GM21528 (cell line): ENCODE results near the gene SRGAP2C.
"Not testable (repeated sequence)": the region's sequence is repeated elsewhere in the genome, so short reads cannot be mapped to it uniquely, and the experiment has no call there.

Experiments
- ATAC-seq: cut with Tn5 transposase; IDR thresholded peaks from one replicate; pipeline ENCODE4 v1.9.1; 2021; ENCODE audit warnings: mild to moderate bottlenecking, moderate library complexity; ENCODE audit not compliant: unreplicated experiment, low FRiP score

Gene SRGAP2C

DNA sequence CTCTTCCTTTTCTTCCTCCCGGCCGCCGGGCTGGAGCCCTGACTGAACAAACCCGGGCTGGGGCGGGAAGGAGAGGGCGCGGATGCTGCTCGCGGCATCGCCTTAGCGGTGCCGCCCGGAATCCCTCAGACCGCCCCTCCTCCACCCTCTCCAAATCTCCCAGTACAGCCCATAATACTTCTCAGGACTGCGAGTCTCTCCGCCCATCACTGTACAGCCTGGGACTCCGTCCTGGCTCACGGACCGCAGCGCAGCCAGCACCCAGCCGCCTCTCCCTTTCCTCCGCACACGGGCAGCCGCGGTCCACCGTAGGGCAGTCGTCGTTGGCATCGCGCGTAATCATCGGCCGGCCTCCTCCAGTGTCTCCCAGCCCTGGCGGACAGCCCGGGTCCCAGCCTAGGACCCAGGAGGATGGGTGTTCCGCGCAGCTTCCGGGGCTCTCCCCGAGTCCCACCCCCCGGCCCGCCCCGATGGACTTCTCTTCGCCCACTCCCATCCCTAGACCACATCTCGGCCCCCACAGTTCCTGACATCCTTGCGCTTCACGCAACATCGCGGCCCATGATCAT is 449 bp downstream of the SRGAP2C start:
- peak; percentile 12 for ATAC-seq

DNA sequence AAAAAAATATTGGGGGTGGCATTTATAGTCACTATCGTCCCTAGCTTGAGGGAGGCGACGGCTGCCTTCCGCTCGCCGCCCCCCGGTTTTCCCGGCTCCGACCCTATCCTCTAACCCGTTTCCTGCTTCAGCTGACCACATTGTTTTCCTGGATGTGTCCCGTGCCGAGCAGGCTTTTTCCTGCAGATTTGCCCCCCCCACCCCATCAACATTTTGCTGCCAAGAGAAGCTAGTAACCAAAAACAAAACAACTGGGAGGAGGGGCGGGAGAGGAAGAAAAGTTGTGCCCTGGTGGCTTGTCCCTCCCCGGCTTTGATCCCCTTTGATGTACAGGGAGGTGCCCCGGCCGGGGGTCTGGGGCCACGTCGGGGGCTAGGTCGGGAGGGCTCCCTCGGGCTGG is 1.4 kb downstream of the SRGAP2C start:
- not testable (repeated sequence) for ATAC-seq

DNA sequence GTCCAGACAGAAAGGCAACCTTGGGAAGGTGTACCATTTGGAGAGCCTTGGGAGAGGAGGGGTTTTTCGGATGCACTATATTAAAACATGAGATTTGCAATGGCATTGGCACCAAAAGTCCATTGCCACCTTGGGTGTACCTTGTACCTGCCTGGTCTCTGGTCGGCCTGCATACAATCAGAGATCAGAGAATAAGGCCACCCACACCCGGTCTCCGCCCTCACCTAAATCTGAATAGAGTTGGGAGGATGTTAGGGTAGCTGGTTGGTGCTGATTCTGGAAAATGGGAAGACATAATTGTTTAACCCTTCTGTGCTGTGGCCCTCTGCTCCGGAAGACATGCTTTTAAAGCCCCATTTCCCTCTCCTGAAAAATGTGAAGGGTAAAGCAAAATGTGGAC is 3.1 kb downstream of the SRGAP2C start:
- ATAC-seq = not testable (repeated sequence)

DNA sequence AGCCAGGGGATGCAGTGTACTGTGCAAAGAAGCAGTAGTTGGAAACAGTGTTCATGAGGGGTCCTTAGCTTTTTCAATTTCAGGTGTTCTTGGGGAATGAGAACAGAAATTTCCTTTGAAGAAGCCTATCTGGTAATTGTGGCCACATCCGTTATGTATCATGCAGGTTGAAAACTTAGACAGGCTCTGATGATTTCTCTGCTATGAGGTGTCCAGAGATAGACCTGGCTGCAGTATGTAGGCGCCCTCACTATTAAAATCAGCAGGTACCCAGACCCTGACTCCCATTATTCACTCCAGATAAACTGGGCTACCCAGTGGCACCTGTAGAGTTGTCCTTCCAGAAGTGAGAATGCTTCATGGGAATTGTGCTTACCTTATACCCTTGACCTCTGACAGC is 7.7 kb downstream of the SRGAP2C start:
- ATAC-seq = not testable (repeated sequence)

DNA sequence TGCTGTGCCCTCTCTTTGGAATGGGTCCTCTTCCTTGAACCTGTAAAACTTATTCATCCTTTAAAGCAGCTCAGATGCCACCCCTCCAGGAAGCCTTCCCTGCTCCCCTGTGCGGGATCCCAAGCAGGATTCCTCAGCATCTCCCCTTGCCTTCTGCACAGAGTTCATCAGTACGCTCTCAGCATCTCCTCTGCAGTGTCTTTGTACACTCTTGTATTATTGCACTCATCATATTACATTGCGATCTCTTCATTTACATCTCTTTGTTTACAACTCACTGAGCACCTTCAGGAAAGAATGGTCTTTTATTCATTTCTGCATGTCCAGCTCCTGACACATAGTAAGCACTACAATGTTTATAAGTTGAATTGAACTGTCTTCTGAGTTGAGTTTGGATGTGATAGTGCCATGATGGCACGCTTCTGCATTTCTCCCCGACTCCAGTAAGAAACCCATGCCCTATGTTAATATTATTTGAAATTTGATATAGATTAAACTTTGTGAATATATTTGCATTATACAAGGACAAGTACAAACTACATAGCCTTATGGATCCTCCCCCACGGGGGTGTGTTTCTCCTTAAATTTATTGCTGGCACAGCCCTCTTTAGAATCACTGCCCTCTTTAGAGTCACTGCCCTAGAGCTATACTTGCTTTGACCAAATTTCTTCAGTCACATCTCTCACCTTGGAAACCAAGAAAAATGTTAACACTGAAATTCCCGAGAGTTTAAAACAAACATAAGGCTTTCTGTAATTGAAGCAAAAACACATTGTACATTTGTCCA is 12.5 kb downstream of the SRGAP2C start:
- ATAC-seq = not testable (repeated sequence)

DNA sequence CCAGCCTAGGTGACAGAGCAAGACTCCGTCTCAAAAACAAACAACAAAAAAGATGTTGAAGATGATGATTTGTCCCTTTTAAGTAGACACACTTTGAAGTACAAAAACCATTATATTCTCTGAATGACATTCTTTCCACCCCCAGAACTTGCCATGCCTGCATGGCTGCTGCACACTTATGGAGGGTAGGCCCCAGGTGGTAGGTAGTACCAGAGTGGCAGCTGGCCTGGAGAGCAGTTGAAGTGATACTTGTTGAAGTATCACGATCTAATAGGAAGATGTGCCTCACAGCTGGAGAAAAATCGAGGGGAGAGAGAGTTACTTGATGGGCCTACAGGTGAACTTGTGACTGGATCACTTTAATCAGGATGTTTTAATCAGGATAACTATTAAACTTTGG is 15.0 kb downstream of the SRGAP2C start:
- not testable (repeated sequence) for ATAC-seq

DNA sequence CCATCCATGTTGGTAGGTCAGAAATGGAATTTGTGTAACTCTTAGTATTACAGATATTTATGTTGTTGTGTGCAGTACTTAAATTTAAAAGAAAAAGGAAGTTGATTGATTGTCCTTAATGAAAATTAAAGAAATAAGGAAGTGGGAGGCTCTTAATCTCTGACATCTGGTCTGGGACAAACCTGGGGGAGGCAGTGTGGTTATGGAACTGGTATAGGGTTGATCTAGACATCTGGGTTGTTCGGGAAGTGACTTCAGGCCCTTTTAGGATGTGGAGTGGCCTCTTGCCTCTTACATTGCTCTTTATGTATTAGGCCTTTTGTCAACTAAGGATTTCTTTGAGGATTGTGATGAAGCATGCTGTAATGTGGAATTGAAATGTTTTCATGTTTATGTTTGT is 15.5 kb downstream of the SRGAP2C start:
- ATAC-seq = not testable (repeated sequence)

DNA sequence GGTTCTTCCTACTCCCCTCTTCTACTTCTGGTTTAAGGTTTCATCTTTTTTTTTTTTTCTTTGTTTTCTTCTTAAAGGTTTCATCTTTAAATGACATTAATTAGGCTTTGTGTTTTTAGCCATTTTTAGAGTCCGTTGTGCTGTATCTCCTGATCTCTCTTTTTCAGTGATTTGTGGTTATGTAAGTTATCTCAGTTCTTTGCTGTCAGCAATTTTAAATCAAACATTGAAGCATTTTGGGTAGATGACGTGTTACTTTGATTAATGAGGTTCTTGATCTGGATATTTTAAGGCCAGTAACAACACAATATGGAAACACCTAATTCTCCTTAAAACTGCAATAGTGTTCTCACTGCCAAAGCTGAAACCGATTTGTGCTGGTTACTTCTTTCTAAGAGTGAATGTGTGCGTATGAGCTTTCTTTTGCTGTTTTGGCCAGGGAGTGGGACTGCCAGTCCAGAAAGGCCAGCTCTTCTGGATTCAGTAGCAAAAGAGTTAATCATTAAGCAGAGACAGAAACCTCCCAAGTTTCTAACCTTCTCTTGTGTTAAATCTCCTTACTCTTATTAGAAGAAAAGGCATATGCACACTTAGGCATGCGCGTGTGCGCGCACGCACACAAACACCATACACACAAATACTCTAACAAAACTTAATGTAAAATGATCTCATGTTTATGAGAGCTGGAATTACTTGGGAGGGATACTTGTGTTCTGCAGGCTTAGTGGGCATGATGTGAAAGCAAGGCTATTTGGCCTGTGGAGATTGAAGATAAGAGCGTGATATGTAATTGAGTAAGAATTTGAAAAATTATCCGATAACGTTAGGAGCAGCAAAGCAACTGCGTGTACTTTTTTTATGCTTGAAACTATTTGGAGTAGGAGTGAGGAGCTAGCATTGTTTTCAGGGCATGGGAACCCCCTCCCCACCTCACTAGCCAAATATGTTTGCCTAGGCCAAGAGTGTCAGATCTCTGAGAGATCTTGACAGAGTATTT is 16.5 kb downstream of the SRGAP2C start:
- not testable (repeated sequence) for ATAC-seq

DNA sequence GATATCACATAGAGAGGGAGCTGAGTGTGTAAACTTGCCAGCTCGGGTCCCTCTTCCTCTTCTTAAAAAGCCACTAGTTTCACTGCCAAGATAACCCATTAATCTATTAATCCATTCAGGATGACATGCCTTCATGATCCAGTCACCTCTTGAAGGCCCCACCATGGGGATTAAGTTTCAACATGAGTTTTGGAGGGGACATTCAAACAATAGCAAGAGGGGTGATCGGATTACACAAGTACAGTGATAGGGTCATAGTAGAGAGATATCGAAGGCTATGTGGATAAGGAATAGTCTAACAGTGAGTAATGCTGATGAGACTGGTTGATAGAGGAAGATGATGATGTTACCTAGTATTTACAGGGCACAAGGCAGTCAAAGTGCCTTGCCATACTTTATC is 18.2 kb downstream of the SRGAP2C start:
- not testable (repeated sequence) for ATAC-seq

DNA sequence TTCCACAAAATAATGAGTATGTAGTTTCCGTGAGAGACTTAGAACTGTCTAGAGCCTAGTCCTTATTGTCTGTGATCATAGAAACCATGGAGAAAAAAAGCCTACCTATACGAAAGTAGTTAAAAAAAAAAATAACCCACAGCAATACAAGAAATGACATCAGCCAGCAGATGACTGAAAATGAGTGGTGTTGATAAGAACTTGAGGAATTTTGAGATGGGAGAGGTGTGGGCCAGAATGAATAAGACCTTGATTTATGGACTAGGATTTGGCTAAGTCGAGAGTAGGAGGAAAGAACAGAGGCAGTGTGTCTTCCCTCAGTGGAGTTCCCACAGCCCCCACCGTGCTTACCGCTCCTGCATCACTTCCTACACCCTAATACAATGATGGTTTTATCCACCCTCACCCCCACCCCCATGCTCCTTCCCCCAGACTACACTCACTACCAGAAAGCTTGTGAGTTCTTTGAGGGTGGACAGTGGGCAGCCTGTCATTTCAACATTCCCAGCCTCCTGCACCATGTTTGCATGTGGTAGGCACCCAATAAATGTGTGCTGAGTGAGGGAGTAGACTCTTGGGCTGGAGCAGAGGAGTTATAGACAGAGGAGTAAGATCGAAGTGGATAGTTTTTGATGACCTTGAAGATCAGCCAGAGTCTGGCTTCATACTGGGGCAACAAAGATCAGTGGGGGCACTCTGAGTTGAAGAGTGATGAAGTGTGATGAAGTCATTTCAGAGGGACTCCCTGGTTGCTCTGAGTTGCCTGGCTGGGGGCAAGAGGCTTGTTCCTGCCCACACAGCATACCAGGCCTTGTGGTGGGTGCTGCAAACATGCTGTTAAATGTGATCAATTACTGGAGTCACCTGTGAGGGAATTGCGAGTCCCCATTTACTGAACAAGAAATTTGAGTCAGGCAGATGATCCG is 21.3 kb downstream of the SRGAP2C start:
- ATAC-seq = not testable (repeated sequence)

DNA sequence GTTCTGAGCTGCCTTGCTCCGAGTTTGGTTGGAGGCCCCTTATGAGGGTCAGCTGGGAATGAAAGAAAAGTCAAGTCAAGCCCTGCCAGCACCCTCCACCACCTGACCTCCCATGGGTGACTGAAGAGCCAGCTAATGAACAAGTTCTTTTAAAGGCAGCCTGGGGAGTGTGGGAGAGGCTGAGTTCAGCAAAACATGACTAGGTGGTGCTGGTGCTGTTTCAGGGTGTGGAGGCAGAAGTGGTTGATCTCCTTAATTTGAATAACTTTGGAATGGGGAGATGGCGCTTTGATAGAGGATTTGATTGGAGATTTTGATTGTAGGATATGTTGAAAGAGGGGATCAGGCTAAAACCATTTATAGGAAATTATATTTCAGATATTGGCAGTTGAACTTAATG is 22.6 kb downstream of the SRGAP2C start:
- not testable (repeated sequence) for ATAC-seq

DNA sequence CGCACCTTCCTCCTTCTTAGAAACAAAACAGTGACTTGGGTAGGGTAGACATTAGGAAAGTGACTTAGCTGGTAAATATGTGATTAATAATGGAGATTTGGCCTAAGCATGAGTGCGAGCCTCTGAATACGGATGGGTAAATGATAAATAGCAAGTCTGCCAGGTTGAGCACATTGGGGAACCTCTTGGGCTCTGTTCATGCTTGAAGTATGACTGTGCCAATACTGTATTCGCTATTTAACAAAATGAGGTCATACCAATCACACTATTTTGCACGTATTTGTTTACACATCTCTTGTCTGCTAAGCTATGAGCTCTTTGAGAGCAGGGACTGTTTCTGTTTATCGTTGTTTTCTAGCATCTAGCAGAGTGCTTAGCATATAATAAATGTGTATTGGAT is 23.6 kb downstream of the SRGAP2C start:
- ATAC-seq = not testable (repeated sequence)

DNA sequence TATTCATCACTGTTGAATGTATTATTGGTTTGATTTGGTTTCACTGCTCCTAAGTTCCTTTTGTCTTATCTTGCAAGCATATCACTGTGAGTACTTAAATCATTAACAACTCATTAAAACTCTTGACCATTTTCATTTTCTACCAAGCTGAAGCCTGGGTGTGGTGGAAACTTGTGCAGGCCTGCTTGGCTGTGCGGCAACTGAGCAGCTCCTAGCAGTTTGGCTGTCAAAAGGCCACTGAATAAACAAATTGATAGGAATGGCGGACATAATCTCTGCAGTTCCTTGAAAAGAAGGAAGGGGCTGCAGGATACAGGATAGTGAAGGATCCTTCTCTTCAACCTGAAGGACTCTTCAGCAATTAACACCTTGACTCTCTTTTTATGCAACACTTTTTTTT is 26.0 kb downstream of the SRGAP2C start:
- not testable (repeated sequence) for ATAC-seq

DNA sequence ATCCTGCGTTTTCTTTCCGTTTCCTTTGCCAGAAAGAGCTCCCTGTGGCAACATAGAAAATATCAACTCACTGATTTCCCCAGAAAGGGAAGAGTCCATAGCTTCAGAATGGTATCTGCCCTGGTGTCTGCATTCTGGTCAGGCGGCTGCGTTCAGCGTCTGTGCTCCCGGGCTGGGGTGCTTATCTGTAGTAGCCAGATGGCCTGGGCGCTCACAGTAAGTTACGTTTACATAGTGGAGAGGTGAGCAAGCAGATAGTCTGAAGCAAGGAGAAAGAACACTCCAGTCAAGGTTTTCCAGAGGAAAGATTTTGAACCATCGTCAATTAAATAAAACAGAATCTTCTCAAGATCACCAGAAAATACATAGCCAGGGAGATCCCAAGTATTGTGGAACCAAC is 28.7 kb downstream of the SRGAP2C start:
- not testable (repeated sequence) for ATAC-seq

DNA sequence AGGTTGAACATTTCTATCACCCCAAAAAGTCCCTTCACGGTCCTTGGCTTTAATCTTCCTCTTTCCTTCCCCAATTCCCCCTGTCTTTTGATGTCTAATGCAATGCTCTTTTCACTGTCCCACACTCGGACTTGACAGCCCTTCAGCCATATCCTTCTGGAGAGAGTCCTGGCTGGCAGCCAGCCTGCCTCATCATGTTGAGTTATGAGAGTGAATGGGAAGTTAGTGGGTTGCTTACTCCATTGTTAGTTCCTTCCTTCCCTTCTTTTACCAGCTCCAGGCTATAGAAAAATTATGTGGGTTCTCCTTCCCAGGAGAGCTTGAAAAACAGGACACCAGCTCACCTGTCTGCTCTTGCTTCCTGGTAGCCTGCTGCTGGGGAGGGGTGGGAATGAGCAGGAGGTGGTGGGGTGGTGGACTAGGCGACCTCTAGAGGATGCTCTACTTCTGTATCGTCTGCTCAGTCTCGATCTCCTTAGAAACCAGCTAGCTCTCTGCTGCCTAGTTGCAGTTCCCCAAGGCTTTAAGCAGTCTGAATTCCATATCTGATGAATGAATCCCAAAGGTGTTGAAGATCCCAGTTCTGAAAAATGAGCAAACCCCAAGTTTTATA is 29.9 kb downstream of the SRGAP2C start:
- ATAC-seq = not testable (repeated sequence)

DNA sequence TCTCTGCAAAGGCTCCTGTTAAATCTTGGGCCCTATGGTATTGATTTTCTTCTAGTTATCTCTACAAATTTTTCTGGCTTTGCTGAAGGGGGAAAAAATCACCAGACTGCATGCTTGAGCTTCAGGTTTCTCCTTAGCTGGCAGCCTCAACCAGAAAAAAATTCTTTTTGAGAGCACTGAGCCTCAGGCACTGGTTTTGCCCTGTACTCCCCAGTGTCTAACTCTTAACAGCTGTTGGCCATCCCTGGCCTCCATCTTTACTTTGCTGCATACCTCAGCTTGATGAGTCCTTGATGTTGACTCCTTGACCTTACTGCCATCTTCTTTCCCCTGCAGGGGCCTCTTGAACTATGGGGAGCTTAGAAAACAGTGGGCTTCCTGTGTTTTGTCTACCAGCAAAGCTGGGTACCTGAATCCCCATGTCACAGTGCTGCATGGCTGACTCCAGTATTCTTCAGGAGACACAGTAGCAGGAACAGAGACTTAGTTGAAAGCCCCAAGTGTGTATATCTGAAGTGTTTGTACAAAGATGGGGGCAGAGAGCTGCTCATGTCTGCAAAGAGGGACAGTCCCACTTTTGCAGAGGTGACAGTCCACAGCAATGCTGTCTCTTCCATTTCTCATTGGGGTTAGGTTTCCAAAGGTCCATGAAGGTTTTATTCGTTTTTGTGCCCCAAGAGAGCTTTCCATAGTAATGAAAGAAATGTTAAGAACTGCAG is 31.1 kb downstream of the SRGAP2C start:
- not testable (repeated sequence) for ATAC-seq

DNA sequence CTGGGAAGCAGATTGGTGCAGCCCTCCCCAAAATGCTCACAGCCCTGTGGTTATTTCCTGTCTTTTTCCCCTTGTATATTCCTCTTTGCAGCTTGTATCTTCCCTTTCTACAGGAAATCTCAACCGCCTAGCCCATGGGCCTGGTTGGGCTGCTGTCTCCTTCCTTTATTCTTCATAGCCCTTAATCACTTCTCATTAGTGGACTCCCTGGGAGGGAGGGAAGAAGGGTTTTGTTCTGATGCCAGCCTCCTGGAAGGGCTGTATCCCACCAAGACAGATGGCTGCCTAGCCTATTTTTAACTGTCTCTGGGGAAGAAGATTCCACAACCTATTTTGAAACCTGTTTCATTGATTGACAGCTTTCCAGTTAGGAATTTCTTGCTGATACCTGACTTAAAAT is 31.9 kb downstream of the SRGAP2C start:
- ATAC-seq = not testable (repeated sequence)

DNA sequence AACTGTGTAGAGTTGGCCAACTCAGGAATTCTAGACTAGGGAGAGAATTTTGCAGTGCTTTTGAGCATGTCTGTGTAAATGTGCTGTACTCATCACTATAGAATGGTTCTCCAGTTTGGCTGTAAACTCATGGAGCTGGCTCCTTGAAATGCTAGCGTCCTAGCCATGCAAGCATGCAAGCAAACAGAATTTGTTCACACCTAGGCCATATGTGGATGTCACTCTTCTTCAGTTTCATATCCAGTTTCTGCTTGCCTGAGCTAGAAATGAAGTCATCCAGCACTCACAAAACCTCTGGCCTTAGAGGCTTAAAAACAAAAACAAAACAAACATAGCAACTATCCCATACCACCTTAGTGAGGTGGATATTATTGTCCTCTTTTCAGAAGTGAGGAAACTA is 37.0 kb downstream of the SRGAP2C start:
- ATAC-seq = peak; percentile 66

DNA sequence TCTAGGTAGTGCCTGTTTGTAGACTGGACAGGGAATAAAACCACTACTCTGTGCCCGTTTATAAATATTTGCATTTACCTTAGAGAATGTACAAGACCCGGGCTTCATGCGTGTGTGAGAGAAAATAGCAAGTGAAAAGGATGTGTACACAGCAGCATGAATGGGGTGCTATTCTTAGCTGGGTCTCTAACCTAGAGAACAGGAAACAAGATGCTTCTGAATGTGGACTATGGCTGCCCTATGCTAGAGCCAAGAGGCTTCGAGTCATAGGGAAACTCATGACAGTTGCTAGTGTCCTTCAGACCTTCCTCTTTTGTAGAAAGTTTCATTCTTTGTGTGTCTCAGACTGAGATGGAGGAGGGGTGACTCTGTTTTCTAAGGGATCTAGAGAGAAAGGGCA is 39.9 kb downstream of the SRGAP2C start:
- ATAC-seq = peak; percentile 97
